ENCODE data around the gene MAPK9.

The MAPK9 gene

DNA sequence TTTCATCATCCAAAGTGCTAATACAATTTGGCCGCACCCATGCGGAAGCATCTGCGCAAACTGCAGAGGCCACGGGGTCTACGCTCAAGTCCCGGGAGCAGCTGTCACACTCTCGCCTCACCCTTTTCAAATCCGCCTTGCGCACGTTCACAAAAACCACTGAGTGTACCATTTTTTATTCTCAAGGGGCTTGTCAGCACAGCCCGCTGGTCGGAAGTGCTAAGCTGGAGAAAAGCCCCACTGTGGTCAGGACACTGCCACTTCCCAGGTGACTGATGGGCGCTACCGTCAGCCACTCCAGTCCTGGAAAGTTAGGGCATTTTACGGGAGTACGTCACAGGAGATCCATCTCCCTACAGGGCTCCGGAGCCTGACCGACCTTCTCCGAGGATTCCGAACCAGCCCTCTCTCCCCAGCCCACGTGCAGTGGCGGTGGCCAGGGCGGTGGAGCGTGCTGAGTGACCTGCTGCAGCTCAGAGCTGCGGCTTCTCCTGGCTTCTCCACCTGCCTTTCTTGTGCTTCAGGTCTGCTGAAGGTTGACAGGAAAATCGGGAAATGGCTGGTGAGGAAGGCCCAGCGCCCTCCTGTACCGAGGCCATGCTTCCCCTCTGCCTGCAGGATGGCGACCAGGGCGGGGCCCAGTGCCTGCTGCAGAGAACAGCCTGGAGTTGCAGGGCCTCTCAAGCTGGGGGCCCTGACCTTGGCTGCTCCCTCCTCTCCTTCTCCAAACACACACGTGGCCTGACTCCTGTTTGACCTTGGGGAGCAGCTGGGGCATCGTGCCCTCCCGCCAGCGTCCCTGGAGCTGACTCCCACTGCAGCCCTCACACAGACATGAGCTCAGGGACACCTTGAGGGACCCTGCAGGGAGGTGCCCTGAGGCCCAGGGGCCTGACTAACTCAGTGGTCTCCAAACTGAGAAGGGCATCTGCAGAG lies 97.2 kb downstream of the MAPK9 start:
- TF ChIP-seq, protein P1, sequence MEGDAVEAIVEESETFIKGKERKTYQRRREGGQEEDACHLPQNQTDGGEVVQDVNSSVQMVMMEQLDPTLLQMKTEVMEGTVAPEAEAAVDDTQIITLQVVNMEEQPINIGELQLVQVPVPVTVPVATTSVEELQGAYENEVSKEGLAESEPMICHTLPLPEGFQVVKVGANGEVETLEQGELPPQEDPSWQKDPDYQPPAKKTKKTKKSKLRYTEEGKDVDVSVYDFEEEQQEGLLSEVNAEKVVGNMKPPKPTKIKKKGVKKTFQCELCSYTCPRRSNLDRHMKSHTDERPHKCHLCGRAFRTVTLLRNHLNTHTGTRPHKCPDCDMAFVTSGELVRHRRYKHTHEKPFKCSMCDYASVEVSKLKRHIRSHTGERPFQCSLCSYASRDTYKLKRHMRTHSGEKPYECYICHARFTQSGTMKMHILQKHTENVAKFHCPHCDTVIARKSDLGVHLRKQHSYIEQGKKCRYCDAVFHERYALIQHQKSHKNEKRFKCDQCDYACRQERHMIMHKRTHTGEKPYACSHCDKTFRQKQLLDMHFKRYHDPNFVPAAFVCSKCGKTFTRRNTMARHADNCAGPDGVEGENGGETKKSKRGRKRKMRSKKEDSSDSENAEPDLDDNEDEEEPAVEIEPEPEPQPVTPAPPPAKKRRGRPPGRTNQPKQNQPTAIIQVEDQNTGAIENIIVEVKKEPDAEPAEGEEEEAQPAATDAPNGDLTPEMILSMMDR (IDR thresholded peaks at IDR 0.05; ENCODE audit: low read depth, low read length): no peak
- in situ Hi-C loops (cut with HindIII; ENCODE audit: low sequenced_read_pairs): no loop called here
- DNase-seq (ENCODE audit: low read depth, low spot score): no peak
- H3K4me3 ChIP-seq (ENCODE audit: low read depth, low read length): no peak overlapping the region

DNA sequence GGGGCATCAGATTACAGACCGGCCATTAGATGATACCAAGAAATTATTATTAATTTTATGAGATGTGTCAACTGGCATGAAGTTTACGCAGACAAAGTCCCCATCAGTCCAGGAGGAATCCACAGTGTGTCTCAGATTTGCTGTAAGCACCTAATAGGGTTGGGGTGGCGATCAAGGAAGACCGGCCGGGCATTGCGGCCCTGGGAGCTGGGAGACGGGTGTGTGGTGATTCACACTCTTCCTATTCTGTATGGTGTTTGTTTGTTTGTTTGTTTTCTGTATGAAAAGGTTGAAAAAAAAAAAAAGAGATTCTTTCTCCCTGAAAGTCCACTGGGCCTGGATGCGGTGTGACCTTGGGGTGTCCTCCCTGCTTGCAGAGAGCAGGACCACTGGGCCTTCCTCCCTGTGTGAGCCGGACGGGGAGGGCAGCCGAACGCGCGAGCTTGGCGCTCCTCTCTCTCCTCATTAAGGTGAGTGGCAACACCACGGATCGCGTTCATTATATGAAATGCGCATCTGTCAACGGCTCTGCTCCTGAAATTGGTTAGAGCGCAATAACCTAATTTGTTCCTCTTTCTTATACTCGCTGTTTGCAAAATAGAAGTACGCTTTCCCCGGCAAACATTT lies 98.0 kb downstream of the MAPK9 start:
- TF ChIP-seq, protein P1 (IDR thresholded peaks at IDR 0.05; ENCODE audit: low read depth, low read length): no peak
- in situ Hi-C loops (cut with HindIII; ENCODE audit: low sequenced_read_pairs): no loop called here
- DNase-seq (ENCODE audit: low read depth, low spot score): no peak
- no peak overlapping the region for H3K4me3 ChIP-seq (ENCODE audit: low read depth, low read length)

DNA sequence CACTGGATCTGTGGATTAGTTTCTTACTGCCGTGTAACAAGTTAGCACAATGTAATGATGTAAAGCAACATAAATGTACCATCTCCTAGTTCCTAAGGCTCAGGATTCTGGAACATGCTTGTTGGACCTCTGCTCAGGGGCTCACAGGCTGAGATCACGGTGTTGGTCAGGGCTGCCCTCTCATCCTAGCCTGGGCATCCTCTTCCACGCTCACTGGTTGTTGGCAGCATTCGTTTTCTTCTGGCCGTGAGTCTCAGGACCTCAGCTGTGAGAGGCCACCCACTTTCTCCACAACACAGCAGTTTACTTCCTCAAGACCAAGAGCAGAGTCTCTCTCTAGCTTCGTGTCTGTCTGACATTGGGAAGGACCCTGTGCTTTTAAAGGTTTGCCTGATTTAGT lies 100.2 kb downstream of the MAPK9 start:
- no peak overlapping the region for H3K4me3 ChIP-seq (ENCODE audit: low read depth, low read length)
- no peak for DNase-seq (ENCODE audit: low read depth, low spot score)
- TF ChIP-seq, protein P1 (IDR thresholded peaks at IDR 0.05; ENCODE audit: low read depth, low read length): no peak
- in situ Hi-C loops (cut with HindIII; ENCODE audit: low sequenced_read_pairs): no loop called here

DNA sequence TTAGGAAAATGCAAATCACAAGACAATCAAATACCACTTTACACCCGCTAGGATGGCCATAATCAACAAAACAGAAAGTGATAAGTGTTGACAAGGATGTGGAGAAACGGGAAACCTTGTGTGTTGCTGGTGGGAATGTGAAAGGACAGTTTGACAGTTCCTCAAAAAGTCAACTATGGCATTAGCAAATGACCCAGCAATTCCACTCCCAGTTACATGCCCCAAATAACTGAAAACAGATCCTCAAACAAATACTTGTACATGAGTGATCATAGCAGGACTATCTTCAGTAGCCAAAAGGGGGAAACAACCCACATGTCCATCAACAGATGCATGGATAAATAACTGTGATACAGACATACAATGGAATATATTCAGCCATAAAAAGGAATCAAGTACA lies 104.1 kb downstream of the MAPK9 start:
- no peak overlapping the region for H3K4me3 ChIP-seq (ENCODE audit: low read depth, low read length)
- in situ Hi-C loops (cut with HindIII; ENCODE audit: low sequenced_read_pairs): no loop called here
- TF ChIP-seq, protein P1 (IDR thresholded peaks at IDR 0.05; ENCODE audit: low read depth, low read length): no peak
- no peak for DNase-seq (ENCODE audit: low read depth, low spot score)

Measured in astrocyte of the spinal cord (primary cell).